HL-60 (cell line): ENCODE measurements around the gene MMP28.

Experiments
- CTCF ChIP-seq: IDR thresholded peaks from one replicate; pipeline ENCODE4 v1.5.1; 2011; ENCODE audit warnings: low read length, control low read depth, inconsistent platforms; ENCODE audit not compliant: insufficient read depth
- GABPA ChIP-seq: IDR thresholded peaks from 2 replicates; pipeline ENCODE4 v1.6.1; 2012; ENCODE audit warnings: low read depth
- POLR2AphosphoS5 ChIP-seq: IDR thresholded peaks from 2 replicates; pipeline ENCODE4 v1.6.1; 2012; ENCODE audit warnings: low read depth
- REST ChIP-seq: IDR thresholded peaks from 2 replicates; pipeline ENCODE4 v1.6.1; 2012; ENCODE audit warnings: low read depth; ENCODE audit not compliant: insufficient replicate concordance
- SPI1 ChIP-seq: IDR thresholded peaks from 2 replicates; pipeline ENCODE4 v1.6.1; 2012; ENCODE audit warnings: low read depth, mild to moderate bottlenecking, borderline replicate concordance

GRCh38 chr17:35748341-35748841, 47.0 kb downstream of the MMP28 start:
- no peak for TF ChIP-seq POLR2AphosphoS5
- TF ChIP-seq CTCF, result no peak
- TF ChIP-seq REST, result no peak
- no peak for TF ChIP-seq SPI1
- no peak for TF ChIP-seq GABPA
